Measurements from ENCODE around the gene EGFLAM.

Gene EGFLAM

DNA sequence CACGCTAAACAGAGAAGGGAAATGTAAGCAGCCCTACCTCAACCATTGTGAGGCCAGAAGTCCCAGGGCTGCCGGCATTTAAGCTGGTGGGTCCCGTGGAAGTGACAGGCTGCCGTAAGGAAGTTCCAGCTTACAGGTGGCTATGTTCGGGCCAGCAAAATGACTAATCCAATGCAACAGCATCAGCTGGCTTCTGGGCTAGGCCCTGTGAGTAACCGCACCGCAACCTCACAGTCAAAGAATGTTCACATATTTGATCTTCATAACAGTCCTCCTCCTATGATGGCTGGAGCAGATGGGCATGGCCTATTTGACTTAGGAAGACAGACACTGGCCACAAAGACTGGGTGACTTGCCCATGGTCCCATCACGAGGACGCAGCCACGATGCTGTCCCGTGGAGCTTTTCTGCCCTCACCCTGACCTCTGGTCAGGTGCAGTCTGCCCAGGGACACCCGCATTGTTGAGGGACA is 209.9 kb downstream of the EGFLAM start:
- DNase-seq, result no peak
- no peaks in the 10 kb centered on the region for H3K36me3 ChIP-seq
- no peaks in the 10 kb centered on the region for H3K27me3 ChIP-seq
- no peaks in the 10 kb centered on the region for H3K4me1 ChIP-seq
- no peak overlapping the region for H3K4me3 ChIP-seq (ENCODE audit: low read depth, low read length)
- no peaks in the 10 kb centered on the region for H3K9me3 ChIP-seq
- TF ChIP-seq, protein P1, sequence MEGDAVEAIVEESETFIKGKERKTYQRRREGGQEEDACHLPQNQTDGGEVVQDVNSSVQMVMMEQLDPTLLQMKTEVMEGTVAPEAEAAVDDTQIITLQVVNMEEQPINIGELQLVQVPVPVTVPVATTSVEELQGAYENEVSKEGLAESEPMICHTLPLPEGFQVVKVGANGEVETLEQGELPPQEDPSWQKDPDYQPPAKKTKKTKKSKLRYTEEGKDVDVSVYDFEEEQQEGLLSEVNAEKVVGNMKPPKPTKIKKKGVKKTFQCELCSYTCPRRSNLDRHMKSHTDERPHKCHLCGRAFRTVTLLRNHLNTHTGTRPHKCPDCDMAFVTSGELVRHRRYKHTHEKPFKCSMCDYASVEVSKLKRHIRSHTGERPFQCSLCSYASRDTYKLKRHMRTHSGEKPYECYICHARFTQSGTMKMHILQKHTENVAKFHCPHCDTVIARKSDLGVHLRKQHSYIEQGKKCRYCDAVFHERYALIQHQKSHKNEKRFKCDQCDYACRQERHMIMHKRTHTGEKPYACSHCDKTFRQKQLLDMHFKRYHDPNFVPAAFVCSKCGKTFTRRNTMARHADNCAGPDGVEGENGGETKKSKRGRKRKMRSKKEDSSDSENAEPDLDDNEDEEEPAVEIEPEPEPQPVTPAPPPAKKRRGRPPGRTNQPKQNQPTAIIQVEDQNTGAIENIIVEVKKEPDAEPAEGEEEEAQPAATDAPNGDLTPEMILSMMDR (IDR thresholded peaks at IDR 0.05; ENCODE audit: low read depth, low read length), result no peak

DNA sequence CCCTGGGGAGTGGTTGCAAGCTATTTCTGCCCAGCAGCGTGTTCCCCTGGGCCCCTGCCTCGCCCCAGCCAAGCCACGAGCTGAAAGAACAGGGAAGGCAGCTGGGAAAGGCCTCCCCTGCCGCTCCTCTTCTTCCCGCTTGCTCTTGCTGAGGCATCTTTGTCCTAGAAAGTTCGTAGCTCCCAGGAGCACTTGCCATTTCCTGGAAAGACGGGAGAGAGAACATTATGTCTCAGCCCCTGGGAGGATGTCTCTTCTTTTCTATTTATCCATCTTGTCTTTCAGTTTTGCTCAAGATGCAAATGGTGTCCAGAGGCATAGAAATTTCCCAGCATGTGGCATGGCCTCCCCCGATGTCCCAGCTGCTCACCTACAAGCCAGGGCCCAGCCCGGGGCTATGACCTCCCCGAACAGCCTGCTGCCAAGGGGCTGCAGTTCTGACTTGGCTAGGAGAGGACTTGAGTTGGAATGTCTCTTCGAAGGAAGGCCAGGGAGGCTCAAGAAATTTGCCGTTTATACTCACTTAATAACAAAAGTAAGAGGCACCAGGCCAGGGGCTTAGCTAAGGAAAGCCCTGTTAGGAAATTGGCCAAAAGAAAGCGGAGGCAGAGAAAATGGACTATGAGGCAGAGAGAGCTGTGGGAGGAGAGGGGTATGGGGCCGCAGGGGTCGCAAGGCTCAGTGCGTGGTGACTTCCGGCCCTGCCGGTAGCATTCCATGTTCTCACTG is 210.8 kb downstream of the EGFLAM start:
- Histone ChIP-seq H3K4me3 (ENCODE audit: low read depth, low read length) (no peak overlapping the region), H3K36me3 (no peaks in the 10 kb centered on the region), H3K9me3 (no peaks in the 10 kb centered on the region), H3K27me3 (no peaks in the 10 kb centered on the region), H3K4me1 (no peaks in the 10 kb centered on the region)
- DNase-seq, result no peak
- TF ChIP-seq, protein P1 (IDR thresholded peaks at IDR 0.05; ENCODE audit: low read depth, low read length), result no peak

DNA sequence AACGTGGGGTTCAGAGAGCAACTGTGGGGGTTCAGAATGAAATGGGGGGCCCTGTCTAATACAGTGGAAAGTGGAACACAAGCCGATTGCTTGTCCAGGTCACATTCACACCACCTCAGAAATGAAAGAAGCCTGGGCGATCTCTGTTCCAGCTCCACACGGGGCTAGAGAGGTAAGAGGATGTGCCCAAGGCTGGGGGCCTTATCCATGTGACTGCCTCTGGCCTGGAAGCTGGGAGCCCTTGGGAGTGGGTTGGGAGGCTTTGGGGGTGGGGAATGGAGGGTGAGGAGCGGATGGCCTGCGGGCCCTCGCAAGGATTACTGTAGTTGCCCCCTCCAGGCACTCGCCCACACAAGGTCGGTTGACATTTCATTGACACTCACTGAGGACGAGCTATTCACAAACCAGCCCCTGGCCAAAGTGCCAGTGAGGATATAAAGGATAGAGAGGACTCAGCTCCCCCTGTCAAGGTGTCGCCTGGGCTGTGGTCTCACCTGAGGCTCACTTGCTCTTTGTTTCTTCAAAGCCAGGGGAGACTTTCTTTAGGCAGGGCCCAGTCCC is 211.4 kb downstream of the EGFLAM start:
- no peaks in the 10 kb centered on the region for H3K4me1 ChIP-seq
- TF ChIP-seq, protein P1 (IDR thresholded peaks at IDR 0.05; ENCODE audit: low read depth, low read length), result no peak
- no peaks in the 10 kb centered on the region for H3K36me3 ChIP-seq
- H3K27me3 ChIP-seq, result no peaks in the 10 kb centered on the region
- H3K4me3 ChIP-seq (ENCODE audit: low read depth, low read length), result no peak overlapping the region
- DNase-seq, result no peak
- H3K9me3 ChIP-seq, result no peaks in the 10 kb centered on the region

DNA sequence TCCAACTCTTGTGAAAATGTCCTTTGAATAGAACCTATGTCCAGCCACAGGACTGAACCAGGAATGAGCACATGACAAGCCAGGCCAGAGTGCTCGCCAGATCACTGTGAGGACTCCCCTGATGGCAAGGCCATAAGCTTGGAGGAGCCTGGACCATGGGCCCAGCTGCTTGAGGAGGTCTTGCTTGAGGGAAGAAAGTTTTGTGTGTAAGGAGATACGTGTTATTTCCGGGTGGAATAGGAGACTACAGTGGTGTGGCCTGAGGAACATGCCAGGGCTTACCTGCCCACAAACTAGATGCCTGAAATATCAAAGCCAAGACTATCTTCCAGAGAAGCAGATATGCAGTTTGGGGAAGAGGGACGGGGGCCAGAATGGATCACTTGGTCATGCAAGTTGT is 213.3 kb downstream of the EGFLAM start:
- Histone ChIP-seq H3K27me3 (no peaks in the 10 kb centered on the region), H3K36me3 (no peaks in the 10 kb centered on the region), H3K4me3 (ENCODE audit: low read depth, low read length) (no peak overlapping the region), H3K4me1 (no peaks in the 10 kb centered on the region), H3K9me3 (no peaks in the 10 kb centered on the region)
- no peak for DNase-seq
- TF ChIP-seq, protein P1 (IDR thresholded peaks at IDR 0.05; ENCODE audit: low read depth, low read length), result no peak

DNA sequence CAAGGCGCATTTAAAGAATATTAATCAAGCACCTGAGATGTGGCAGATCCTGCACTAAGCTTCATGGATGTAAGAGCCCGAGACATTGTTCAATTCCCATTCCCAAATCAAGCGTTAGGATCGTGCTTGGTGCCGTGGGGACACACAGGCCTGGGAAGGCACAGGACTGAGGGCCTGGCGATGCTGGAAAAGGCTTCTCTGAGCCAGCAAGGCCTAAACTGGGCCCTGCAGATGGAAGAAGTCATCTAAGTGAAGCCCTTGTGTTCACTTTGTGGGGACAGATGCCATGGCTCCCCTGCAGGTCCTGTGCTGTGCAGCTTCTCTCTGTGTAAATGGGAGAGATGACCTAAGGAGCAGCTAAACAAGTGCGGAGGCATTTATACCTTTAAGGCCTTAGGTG is 214.2 kb downstream of the EGFLAM start:
- H3K4me3 ChIP-seq (ENCODE audit: low read depth, low read length), result no peak overlapping the region
- H3K9me3 ChIP-seq, result no peaks in the 10 kb centered on the region
- H3K27me3 ChIP-seq, result no peaks in the 10 kb centered on the region
- H3K4me1 ChIP-seq, result no peaks in the 10 kb centered on the region
- TF ChIP-seq, protein P1 (IDR thresholded peaks at IDR 0.05; ENCODE audit: low read depth, low read length), result no peak
- DNase-seq, result no peak
- H3K36me3 ChIP-seq, result no peaks in the 10 kb centered on the region

DNA sequence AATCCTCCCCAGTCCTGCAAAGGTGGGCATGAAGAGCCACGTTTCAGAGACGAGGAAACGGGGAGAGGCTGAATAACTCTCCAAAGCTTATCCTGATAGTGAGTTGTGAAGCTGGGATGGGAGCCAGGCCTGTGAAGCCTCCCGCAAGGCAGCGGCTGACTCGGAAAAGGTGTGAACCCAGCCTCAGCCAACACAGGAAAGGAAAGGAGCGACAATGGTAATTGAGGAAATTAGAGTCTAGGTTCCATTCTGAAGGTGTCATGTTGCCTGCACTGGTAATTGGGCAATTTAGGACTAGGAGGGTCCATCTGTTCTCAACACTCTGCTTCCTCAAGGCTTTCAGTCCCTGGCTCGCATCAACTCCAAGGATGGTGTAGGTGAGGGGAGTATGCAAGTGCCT is 214.6 kb downstream of the EGFLAM start:
- Histone ChIP-seq H3K36me3 (no peaks in the 10 kb centered on the region), H3K4me1 (no peaks in the 10 kb centered on the region), H3K9me3 (no peaks in the 10 kb centered on the region), H3K27me3 (no peaks in the 10 kb centered on the region), H3K4me3 (ENCODE audit: low read depth, low read length) (no peak overlapping the region)
- TF ChIP-seq, protein P1 (IDR thresholded peaks at IDR 0.05; ENCODE audit: low read depth, low read length), result no peak
- DNase-seq, result no peak
